ENCODE data around the gene MYL4. TPM values are rescaled to one million over a fixed set of nuclear protein-coding genes. Genes with fewer than 3 reads are reported as not detected.
"Not testable (repeated sequence)": the region's sequence is repeated elsewhere in the genome, so short reads cannot be mapped to it uniquely, and the experiment has no call there.

The MYL4 gene
- total RNA-seq, 1 experiment from 2014 or later = 0.49 TPM

GRCh38 chr17:47269561-47270280 lies 60.6 kb downstream of the MYL4 start:
- H3K27ac ChIP-seq (ENCODE audit: low read length); H3K27me3 ChIP-seq (ENCODE audit: control insufficient read depth, insufficient read depth, low read length); POLR2A ChIA-PET; BruUV-seq (replicated peaks); DNase-seq (ENCODE audit: low read depth, low spot score); intact Hi-C loops (cut with micrococcal nuclease; ENCODE audit: unreplicated experiment); H3K9me3 ChIP-seq (ENCODE audit: control insufficient read depth, insufficient read depth, low read depth, low read length); H3K36me3 ChIP-seq (ENCODE audit: control insufficient read depth, insufficient read depth, low read length); CTCF ChIA-PET; ATAC-seq; H3K4me3 ChIP-seq (ENCODE audit: low read depth in 2 of 2, low read length in 2 of 2); H3K4me1 ChIP-seq (ENCODE audit: control insufficient read depth, insufficient read depth, low read length); in situ Hi-C loops (cut with HindIII; ENCODE audit: low pct_unique_long_range_greater_than_20kb, low sequenced_read_pairs): not testable (repeated sequence)

GRCh38 chr17:47270946-47271705 lies 62.0 kb downstream of the MYL4 start:
- BruUV-seq (replicated peaks) = no TSS peak
- no peaks in the 10 kb centered on the region for H3K9me3 ChIP-seq (ENCODE audit: control insufficient read depth, insufficient read depth, low read depth, low read length)
- intact Hi-C loops (cut with micrococcal nuclease; ENCODE audit: unreplicated experiment) = no loop called here
- peaks cover 6% of the 10 kb centered on the region; the same call in 1 of the 2 replicates for H3K4me1 ChIP-seq (ENCODE audit: control insufficient read depth, insufficient read depth, low read length)
- H3K4me3 ChIP-seq (ENCODE audit: low read depth in 2 of 2, low read length in 2 of 2) = no peak overlapping the region
- in situ Hi-C loops (cut with HindIII; ENCODE audit: low pct_unique_long_range_greater_than_20kb, low sequenced_read_pairs) = no loop called here
- ChIA-PET POLR2A (no interaction called here), CTCF (no interaction called here)
- H3K36me3 ChIP-seq (ENCODE audit: control insufficient read depth, insufficient read depth, low read length) = no peaks in the 10 kb centered on the region
- no peak for TF ChIP-seq SIN3A (IDR thresholded peaks at IDR 0.05; ENCODE audit: borderline replicate concordance, insufficient read depth, low read depth, low read length)
- TF ChIP-seq POLR2AphosphoS5 (IDR thresholded peaks at IDR 0.05; ENCODE audit: low read depth, low read length) = no peak
- TF ChIP-seq, protein P1, sequence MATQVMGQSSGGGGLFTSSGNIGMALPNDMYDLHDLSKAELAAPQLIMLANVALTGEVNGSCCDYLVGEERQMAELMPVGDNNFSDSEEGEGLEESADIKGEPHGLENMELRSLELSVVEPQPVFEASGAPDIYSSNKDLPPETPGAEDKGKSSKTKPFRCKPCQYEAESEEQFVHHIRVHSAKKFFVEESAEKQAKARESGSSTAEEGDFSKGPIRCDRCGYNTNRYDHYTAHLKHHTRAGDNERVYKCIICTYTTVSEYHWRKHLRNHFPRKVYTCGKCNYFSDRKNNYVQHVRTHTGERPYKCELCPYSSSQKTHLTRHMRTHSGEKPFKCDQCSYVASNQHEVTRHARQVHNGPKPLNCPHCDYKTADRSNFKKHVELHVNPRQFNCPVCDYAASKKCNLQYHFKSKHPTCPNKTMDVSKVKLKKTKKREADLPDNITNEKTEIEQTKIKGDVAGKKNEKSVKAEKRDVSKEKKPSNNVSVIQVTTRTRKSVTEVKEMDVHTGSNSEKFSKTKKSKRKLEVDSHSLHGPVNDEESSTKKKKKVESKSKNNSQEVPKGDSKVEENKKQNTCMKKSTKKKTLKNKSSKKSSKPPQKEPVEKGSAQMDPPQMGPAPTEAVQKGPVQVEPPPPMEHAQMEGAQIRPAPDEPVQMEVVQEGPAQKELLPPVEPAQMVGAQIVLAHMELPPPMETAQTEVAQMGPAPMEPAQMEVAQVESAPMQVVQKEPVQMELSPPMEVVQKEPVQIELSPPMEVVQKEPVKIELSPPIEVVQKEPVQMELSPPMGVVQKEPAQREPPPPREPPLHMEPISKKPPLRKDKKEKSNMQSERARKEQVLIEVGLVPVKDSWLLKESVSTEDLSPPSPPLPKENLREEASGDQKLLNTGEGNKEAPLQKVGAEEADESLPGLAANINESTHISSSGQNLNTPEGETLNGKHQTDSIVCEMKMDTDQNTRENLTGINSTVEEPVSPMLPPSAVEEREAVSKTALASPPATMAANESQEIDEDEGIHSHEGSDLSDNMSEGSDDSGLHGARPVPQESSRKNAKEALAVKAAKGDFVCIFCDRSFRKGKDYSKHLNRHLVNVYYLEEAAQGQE (IDR thresholded peaks at IDR 0.05; ENCODE audit: insufficient read depth in 1 of 2, low read depth in 2 of 2, low read length in 1 of 2) = no peak
- TF ChIP-seq TCF7L2 (IDR thresholded peaks at IDR 0.05; ENCODE audit: low read depth, low read length) = no peak
- no peak for TF ChIP-seq CTCF (IDR thresholded peaks at IDR 0.05)
- no peaks in the 10 kb centered on the region for H3K27me3 ChIP-seq (ENCODE audit: control insufficient read depth, insufficient read depth, low read length)
- H3K27ac ChIP-seq (ENCODE audit: low read length) = no peak overlapping the region
- ATAC-seq (no peak), DNase-seq (ENCODE audit: low read depth, low spot score) (no peak)

DNA sequence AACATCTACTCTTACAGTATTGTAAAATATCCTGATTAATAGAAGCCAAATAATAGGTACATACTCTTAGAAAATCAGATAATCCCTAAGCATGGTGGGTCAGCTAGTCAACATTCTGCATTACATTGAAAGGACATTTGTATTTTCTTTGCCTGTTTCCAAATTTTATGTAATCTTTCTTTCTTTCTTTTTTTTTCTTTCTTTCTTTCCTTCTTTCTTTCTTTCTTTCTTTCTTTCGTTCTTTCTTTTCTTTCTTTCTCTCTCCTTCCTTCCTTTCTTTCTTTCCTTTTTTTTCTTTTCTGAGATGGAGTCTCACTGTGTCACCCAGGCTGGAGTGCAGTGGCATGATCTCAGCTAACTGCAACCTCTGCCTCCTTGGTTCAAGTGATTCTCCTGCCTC lies 63.3 kb downstream of the MYL4 start:
- BruUV-seq (replicated peaks) = no TSS peak

More for the DNA sequence above, 63.3 kb downstream of the MYL4 start:
- TF ChIP-seq TCF7L2 (IDR thresholded peaks at IDR 0.05; ENCODE audit: low read depth, low read length) = no peak
- TF ChIP-seq, protein P1 (IDR thresholded peaks at IDR 0.05; ENCODE audit: insufficient read depth in 1 of 2, low read depth in 2 of 2, low read length in 1 of 2) = no peak
- TF ChIP-seq SIN3A (IDR thresholded peaks at IDR 0.05; ENCODE audit: borderline replicate concordance, insufficient read depth, low read depth, low read length) = no peak
- TF ChIP-seq CTCF (IDR thresholded peaks at IDR 0.05) = no peak
- TF ChIP-seq POLR2AphosphoS5 (IDR thresholded peaks at IDR 0.05; ENCODE audit: low read depth, low read length) = no peak
- in situ Hi-C loops (cut with HindIII; ENCODE audit: low pct_unique_long_range_greater_than_20kb, low sequenced_read_pairs) (no loop called here), intact Hi-C loops (cut with micrococcal nuclease; ENCODE audit: unreplicated experiment) (no loop called here)
- CTCF ChIA-PET = no interaction called here
- H3K27me3 ChIP-seq (ENCODE audit: control insufficient read depth, insufficient read depth, low read length) = no peaks in the 10 kb centered on the region
- no peak for ATAC-seq
- no peak overlapping the region for H3K27ac ChIP-seq (ENCODE audit: low read length)
- H3K4me1 ChIP-seq (ENCODE audit: control insufficient read depth, insufficient read depth, low read length) = peaks cover 13% of the 10 kb centered on the region
- DNase-seq (ENCODE audit: low read depth, low spot score) = no peak
- H3K4me3 ChIP-seq (ENCODE audit: low read depth in 2 of 2, low read length in 2 of 2) = no peak overlapping the region
- POLR2A ChIA-PET = no interaction called here
- no peaks in the 10 kb centered on the region for H3K9me3 ChIP-seq (ENCODE audit: control insufficient read depth, insufficient read depth, low read depth, low read length)
- no peaks in the 10 kb centered on the region for H3K36me3 ChIP-seq (ENCODE audit: control insufficient read depth, insufficient read depth, low read length)
